Lung (tissue), 12 donors: ENCODE results near the gene MAGI3. TPM values are rescaled to one million over a fixed set of nuclear protein-coding genes. Genes with fewer than 3 reads are reported as not detected.

Experiments used
- ATAC-seq: fragments of 200-7000 bp; cut with Tn5 transposase; one replicate; pipeline ENCODE4 v1.9.1; 2020; ENCODE audit warnings: moderate number of reproducible peaks; ENCODE audit not compliant: insufficient read depth, low FRiP score
- DNase-seq, 3 donors: peaks; one replicate each; pipeline ENCODE4 v3.0.0-alpha.2; 2013 to 2017
- H3K27ac ChIP-seq, 2 donors: one replicate each; pipeline ENCODE4 v1.5.1; 2013; ENCODE audit warnings: mild to moderate bottlenecking in 2 of 2, moderate library complexity in 2 of 2, control low read depth in 1 of 2, inconsistent platforms in 1 of 2, low read depth in 1 of 2, low read length in 1 of 2
- H3K27me3 ChIP-seq, 3 donors: one replicate each; pipeline ENCODE4 v1.5.1; 2013; ENCODE audit warnings: low read length in 2 of 3; ENCODE audit not compliant: control insufficient read depth in 3 of 3, insufficient read depth in 3 of 3
- H3K36me3 ChIP-seq, 4 donors: one replicate each; pipeline ENCODE4 v1.5.1; 2013; ENCODE audit warnings: low read length in 4 of 4, mild to moderate bottlenecking in 1 of 4, moderate library complexity in 1 of 4; ENCODE audit not compliant: control insufficient read depth in 4 of 4, insufficient read depth in 4 of 4
- H3K4me1 ChIP-seq, 5 donors: one replicate each; pipeline ENCODE4 v1.5.1; 2013; ENCODE audit warnings: low read length in 5 of 5, mild to moderate bottlenecking in 2 of 5, moderate library complexity in 1 of 5; ENCODE audit not compliant: control insufficient read depth in 5 of 5, insufficient read depth in 5 of 5
- H3K4me3 ChIP-seq: one replicate; pipeline ENCODE4 v1.5.1; 2013; ENCODE audit warnings: mild to moderate bottlenecking, control low read depth, moderate library complexity
- H3K9ac ChIP-seq, 2 donors: one replicate each; pipeline ENCODE4 v1.5.1; 2013; ENCODE audit warnings: low read length in 2 of 2, control low read depth in 1 of 2; ENCODE audit not compliant: insufficient read depth in 1 of 2
- H3K9me3 ChIP-seq, 4 donors: one replicate each; pipeline ENCODE4 v1.5.1; 2013; ENCODE audit warnings: low read length in 3 of 4, mild to moderate bottlenecking in 1 of 4, moderate library complexity in 1 of 4; ENCODE audit not compliant: control insufficient read depth in 4 of 4, insufficient read depth in 3 of 4
- WGBS, 2 donors: extraction: QIAGEN DNeasy Blood & Tissue Kit; methylation state at CpG; one replicate each; pipeline ENCODE4 v1.1.7; 2013; 5-methylcytosine and 5-hydroxymethylcytosine counted together
- polyA plus RNA-seq, 2 donors: library from polyadenylated mRNA; stranded (reverse); fragments of 200-250 nt; gene quantifications; one replicate each; pipeline ENCODE4 v1.2.1, GENCODE V29; 2013
- total RNA-seq, 2 donors: library from RNA; depleted of rRNA in 1 of 2; stranded (reverse); fragments of >200 nt in 1 of 2; gene quantifications; one replicate each; pipeline ENCODE4 v1.2.1, GENCODE V29; 2014 to 2021
- TF ChIP-seq, protein P1 (sequence below): IDR thresholded peaks from 2 replicates; pipeline ENCODE4 v1.5.1; 2012; ENCODE audit warnings: mild to moderate bottlenecking; ENCODE audit errors: control extremely low read depth, extremely low read depth
- donor health status: control.
- donor health status: control.
- donor health status: Bipolar disorder and iron deficiency.
- donor health status: healthy.
- donor health status: DM: yes; HTN: yes; CAD: no.

The MAGI3 gene
- total and polyA plus RNA-seq, 4 donors: 7.5 to 137 (median 35.5) TPM

DNA sequence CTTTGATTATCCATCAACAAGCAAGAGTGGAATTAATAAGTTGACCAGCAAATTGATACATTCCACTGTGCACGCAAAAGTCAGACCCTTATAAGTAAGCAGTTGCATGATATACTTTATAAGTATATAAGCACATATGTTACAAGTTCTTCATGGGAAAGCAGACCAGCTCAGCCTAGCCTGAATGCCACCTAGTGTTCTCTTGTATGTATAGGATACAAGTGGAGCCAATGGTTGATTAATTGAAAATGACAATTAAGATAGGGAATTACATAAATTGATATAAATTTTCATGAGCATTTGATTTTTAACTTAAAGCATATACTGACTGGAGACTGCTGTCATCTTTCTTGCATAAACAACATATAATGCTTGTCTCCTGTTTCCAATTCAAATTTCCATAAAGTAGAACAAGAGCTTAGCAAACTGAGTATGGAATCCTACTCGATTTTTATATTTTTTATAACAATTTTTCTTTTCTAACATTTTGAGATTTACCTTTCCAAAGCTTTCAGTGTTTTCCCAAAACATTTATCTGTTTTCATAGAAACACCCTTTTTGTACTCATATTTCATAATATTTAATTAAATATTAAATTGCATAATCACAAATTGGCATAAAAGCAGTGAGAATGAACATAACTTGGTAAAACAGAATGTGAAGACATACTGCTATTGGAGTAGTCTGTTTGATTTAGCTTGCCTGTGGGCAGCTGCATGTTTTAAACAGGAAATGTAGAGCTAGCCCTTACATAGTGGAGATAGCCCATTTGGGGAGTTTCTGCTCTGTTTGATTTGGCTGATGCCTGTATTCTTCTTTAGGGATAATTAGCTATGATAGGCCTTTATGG, 62.8 kb downstream of the MAGI3 start:
- no peaks in the 10 kb centered on the region for H3K36me3 ChIP-seq
- H3K27me3 ChIP-seq: no peaks in the 10 kb centered on the region
- WGBS, 2 donors: 61 to 82% methylated on average over 2 of the region's 2 CpGs
- no peaks in the 10 kb centered on the region for H3K9me3 ChIP-seq
- DNase-seq (peak in 2 of 3 donors; percentile 56 to 61), ATAC-seq (no peak)
- H3K9ac ChIP-seq: no peak overlapping the region
- peaks cover 0 to 8% (median 2%) of the 10 kb centered on the region in 5 donors for H3K4me1 ChIP-seq
- no peak overlapping the region for H3K27ac ChIP-seq
- TF ChIP-seq, protein P1, sequence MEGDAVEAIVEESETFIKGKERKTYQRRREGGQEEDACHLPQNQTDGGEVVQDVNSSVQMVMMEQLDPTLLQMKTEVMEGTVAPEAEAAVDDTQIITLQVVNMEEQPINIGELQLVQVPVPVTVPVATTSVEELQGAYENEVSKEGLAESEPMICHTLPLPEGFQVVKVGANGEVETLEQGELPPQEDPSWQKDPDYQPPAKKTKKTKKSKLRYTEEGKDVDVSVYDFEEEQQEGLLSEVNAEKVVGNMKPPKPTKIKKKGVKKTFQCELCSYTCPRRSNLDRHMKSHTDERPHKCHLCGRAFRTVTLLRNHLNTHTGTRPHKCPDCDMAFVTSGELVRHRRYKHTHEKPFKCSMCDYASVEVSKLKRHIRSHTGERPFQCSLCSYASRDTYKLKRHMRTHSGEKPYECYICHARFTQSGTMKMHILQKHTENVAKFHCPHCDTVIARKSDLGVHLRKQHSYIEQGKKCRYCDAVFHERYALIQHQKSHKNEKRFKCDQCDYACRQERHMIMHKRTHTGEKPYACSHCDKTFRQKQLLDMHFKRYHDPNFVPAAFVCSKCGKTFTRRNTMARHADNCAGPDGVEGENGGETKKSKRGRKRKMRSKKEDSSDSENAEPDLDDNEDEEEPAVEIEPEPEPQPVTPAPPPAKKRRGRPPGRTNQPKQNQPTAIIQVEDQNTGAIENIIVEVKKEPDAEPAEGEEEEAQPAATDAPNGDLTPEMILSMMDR: peak; percentile 2
- no peak overlapping the region for H3K4me3 ChIP-seq

- H3K27me3 ChIP-seq: no peaks in the 10 kb centered on the region
- no peak overlapping the region for H3K4me3 ChIP-seq
- no peaks in the 10 kb centered on the region for H3K9me3 ChIP-seq
- H3K9ac ChIP-seq: no peak overlapping the region
- peaks cover 0 to 8% (median 2%) of the 10 kb centered on the region in 5 donors for H3K4me1 ChIP-seq
- DNase-seq (peak in 1 of 3 donors; percentile 12), ATAC-seq (no peak)
- WGBS, 2 donors: 74 to 86% methylated on average over 1 of the region's 1 CpG
- TF ChIP-seq, protein P1: no peak
- no peak overlapping the region for H3K27ac ChIP-seq
- no peaks in the 10 kb centered on the region for H3K36me3 ChIP-seq
These were observed 63.4 kb downstream of the MAGI3 start for GRCh38 chr1:113453771-113454083.

DNA sequence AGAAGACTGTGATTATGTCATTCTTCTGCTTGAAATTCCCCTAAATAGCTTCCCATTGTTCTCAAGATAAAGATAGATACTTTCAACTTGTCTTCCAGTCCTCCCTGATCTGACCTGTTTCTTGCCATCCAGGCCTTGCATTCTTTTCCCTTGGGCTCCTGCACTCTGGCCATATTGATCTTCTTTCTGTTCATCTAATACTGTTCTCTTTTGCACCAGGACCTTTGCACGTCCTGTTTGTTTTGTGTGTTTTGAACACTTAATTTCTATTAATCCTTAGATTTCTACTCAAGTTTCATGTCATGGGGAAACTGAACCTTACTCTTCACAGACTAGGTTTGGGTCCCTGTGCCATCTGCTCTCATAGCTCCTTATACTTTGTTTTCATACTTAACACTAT, 65.1 kb downstream of the MAGI3 start:
- Histone ChIP-seq H3K4me3 (no peak overlapping the region), H3K27me3 (no peaks in the 10 kb centered on the region), H3K9me3 (no peaks in the 10 kb centered on the region), H3K36me3 (peaks cover 0 to 2% (median 0%) of the 10 kb centered on the region in 4 donors), H3K27ac (no peak overlapping the region), H3K4me1 (peaks cover 0 to 8% (median 2%) of the 10 kb centered on the region in 5 donors), H3K9ac (no peak overlapping the region)
- TF ChIP-seq, protein P1: no peak
- DNase-seq: no peak
- 93 to 95% methylated on average over 1 of the region's 1 CpG for WGBS, 2 donors
- no peak for ATAC-seq
